ENCODE measurements around the gene GABPB1.

GABPB1 gene

GRCh38 chr15:50302581-50302980 lies 52.4 kb downstream of the GABPB1 start:
- no peak for TF ChIP-seq CTCF (conservative IDR thresholded peaks at IDR 0.05)
- H3K27ac ChIP-seq, result no peak overlapping the region

GRCh38 chr15:50298340-50298739 lies 56.7 kb downstream of the GABPB1 start:
- no peak for TF ChIP-seq CTCF (conservative IDR thresholded peaks at IDR 0.05)
- no peak overlapping the region for H3K27ac ChIP-seq

- H3K27ac ChIP-seq, result no peak overlapping the region
- TF ChIP-seq CTCF (conservative IDR thresholded peaks at IDR 0.05), result no peak
Measured at GRCh38 chr15:50295966-50296365, 59.0 kb downstream of the GABPB1 start.

- no peak for TF ChIP-seq CTCF (conservative IDR thresholded peaks at IDR 0.05)
- H3K27ac ChIP-seq, result no peak overlapping the region
Measured at GRCh38 chr15:50289749-50290148, 65.2 kb downstream of the GABPB1 start.

GRCh38 chr15:50287324-50288116 lies 67.5 kb downstream of the GABPB1 start:
- no peak overlapping the region for H3K27ac ChIP-seq
- TF ChIP-seq CTCF (conservative IDR thresholded peaks at IDR 0.05), result no peak

GRCh38 chr15:50281427-50281826 lies 73.6 kb downstream of the GABPB1 start:
- no peak overlapping the region for H3K27ac ChIP-seq
- TF ChIP-seq CTCF (conservative IDR thresholded peaks at IDR 0.05), result no peak

- no peak overlapping the region for H3K27ac ChIP-seq
- no peak for TF ChIP-seq CTCF (conservative IDR thresholded peaks at IDR 0.05)
Measured at GRCh38 chr15:50280271-50280670, 74.7 kb downstream of the GABPB1 start.
